K562 (cell line): ENCODE results near the gene OR4D9. TPM values are rescaled to one million over a fixed set of nuclear protein-coding genes. Genes with fewer than 3 reads are reported as not detected.

Experiments
- ARID3A ChIP-seq: IDR thresholded peaks from 2 replicates; pipeline ENCODE4 v1.6.1; 2012; ENCODE audit warnings: low read depth, low read length, improper control_type of control experiment, borderline replicate concordance
- BMI1 ChIP-seq: fragments of 150-350 bp; IDR thresholded peaks from 2 replicates; pipeline ENCODE4 v1.6.1; 2014; ENCODE audit warnings: low read length
- BRD4 ChIP-seq: fragments of 200-600 bp; sonication (generic); IDR thresholded peaks from 2 replicates; pipeline ENCODE4 v1.6.1; 2017; ENCODE audit warnings: inconsistent platforms
- C11orf30 ChIP-seq: fragments of 450-650 bp; IDR thresholded peaks from 2 replicates; pipeline ENCODE4 v1.6.1; 2016; ENCODE audit warnings: low read depth, mild to moderate bottlenecking
- CC2D1A ChIP-seq: fragments of 450-650 bp; IDR thresholded peaks from 2 replicates; pipeline ENCODE4 v1.6.1; 2017; ENCODE audit warnings: mild to moderate bottlenecking
- KLF10 ChIP-seq: fragments of 250-450 bp; sonication (Bioruptor Pico); IDR thresholded peaks from 2 replicates; pipeline ENCODE4 v1.6.1; 2021; ENCODE audit warnings: matching md5 sums
- KLF13 ChIP-seq: fragments of 450-650 bp; IDR thresholded peaks from 2 replicates; pipeline ENCODE4 v1.6.1; 2016; ENCODE audit warnings: missing genetic modification characterization, low read depth, mild to moderate bottlenecking, missing compliant biosample characterization, moderate library complexity, borderline replicate concordance
- KLF16 ChIP-seq: IDR thresholded peaks from 2 replicates; pipeline ENCODE4 v1.6.1; 2016; ENCODE audit warnings: antibody characterized with exemption
- MITF ChIP-seq: IDR thresholded peaks from 2 replicates; pipeline ENCODE4 v1.6.1; 2014; ENCODE audit warnings: antibody characterized with exemption
- NFRKB ChIP-seq: fragments of 450-650 bp; IDR thresholded peaks from 2 replicates; pipeline ENCODE4 v1.6.1; 2016; ENCODE audit warnings: low read depth
- NR1H2 ChIP-seq: sonication (generic); formaldehyde crosslinking; IDR thresholded peaks from 2 replicates; pipeline ENCODE4 v1.4.0; 2020; ENCODE audit warnings: mild to moderate bottlenecking, missing genetic modification reagents
- POLR2A ChIP-seq: fragments of 450-650 bp; conservative IDR thresholded peaks from 2 replicates; pipeline ENCODE4 v1.6.1; 2016
- RHOXF2B ChIP-seq: fragments of 250-450 bp; sonication (Bioruptor Pico); conservative IDR thresholded peaks from 2 replicates; pipeline ENCODE4 v1.5.1; 2021
- RNF2 ChIP-seq: sonication (generic); IDR thresholded peaks from 2 replicates; pipeline ENCODE4 v1.6.1; 2016
- SMARCA5 ChIP-seq: fragments of 450-650 bp; IDR thresholded peaks from 2 replicates; pipeline ENCODE4 v1.6.1; 2016
- SMARCC2 ChIP-seq: fragments of 450-650 bp; IDR thresholded peaks from 2 replicates; pipeline ENCODE4 v1.6.1; 2017; ENCODE audit warnings: antibody characterized with exemption, moderate library complexity, mild to moderate bottlenecking, low read depth
- SNAPC5 ChIP-seq: fragments of 250-450 bp; sonication (Bioruptor Pico); IDR thresholded peaks from 2 replicates; pipeline ENCODE4 v1.8.0; 2021; ENCODE audit warnings: moderate library complexity, mild to moderate bottlenecking, inconsistent platforms
- SP1 ChIP-seq: sonication (generic); formaldehyde crosslinking; IDR thresholded peaks from 2 replicates; pipeline ENCODE4 v1.8.1; 2022; ENCODE audit warnings: mild to moderate bottlenecking, missing genetic modification reagents
- ZKSCAN1 ChIP-seq: fragments of 150-350 bp; IDR thresholded peaks from 2 replicates; pipeline ENCODE4 v1.6.1; 2016; ENCODE audit warnings: low read depth, low read length
- ZNF282 ChIP-seq: sonication (generic); formaldehyde crosslinking; IDR thresholded peaks from 2 replicates; pipeline ENCODE4 v1.8.1; 2023; ENCODE audit warnings: missing genetic modification reagents
- ZNF395 ChIP-seq: fragments of 200-800 bp; sonication (Bioruptor generic); IDR thresholded peaks from 2 replicates; pipeline ENCODE4 v1.6.1; 2017; ENCODE audit warnings: missing genetic modification characterization, missing compliant biosample characterization
- ZNF444 ChIP-seq: fragments of 250-450 bp; sonication (Bioruptor Pico); IDR thresholded peaks from 2 replicates; pipeline ENCODE4 v1.4.0; 2020; ENCODE audit warnings: mild to moderate bottlenecking, moderate library complexity
- ZNF449 ChIP-seq: fragments of 250-450 bp; sonication (Bioruptor Pico); IDR thresholded peaks from 2 replicates; pipeline ENCODE4 v1.8.0; 2022; ENCODE audit warnings: moderate library complexity, mild to moderate bottlenecking, inconsistent platforms
- ZNF668 ChIP-seq: fragments of 250-450 bp; sonication (Bioruptor Pico); IDR thresholded peaks from 2 replicates; pipeline ENCODE4 v1.8.0; 2022; ENCODE audit warnings: mild to moderate bottlenecking, inconsistent platforms
- ZNF785 ChIP-seq: fragments of 250-450 bp; sonication (Bioruptor Pico); IDR thresholded peaks from 2 replicates; pipeline ENCODE4 v1.4.0; 2020; ENCODE audit warnings: mild to moderate bottlenecking
- polyA plus RNA-seq, 8 experiments: library from polyadenylated mRNA; depleted of rRNA in 4 of 8; stranded (reverse) in 5 of 8; unstranded in 3 of 8; fragments of >200 nt; fragmentation: Nextera tagmentation in 2 of 8; fragmentation: Illumina TruSeq in 1 of 8; extraction: Ambion mirVana in 2 of 8; extraction: Trizol in 1 of 8; gene quantifications; 2 replicates each; pipeline versions ENCODE4 v1.2.1 to v1.2.3, GENCODE V29; 2011 to 2014; ENCODE audit warnings: inconsistent platforms in 1 of 8, missing spikeins in 1 of 8
- total RNA-seq, 7 experiments: library from RNA; depleted of rRNA in 6 of 7; stranded (reverse); fragments of >200 nt in 6 of 7; fragmentation: Illumina TruSeq in 2 of 7; extraction: Trizol in 2 of 7; gene quantifications; 2 replicates each; pipeline versions ENCODE4 v1.2.1 to v1.2.3, GENCODE V29; 2011 to 2021; ENCODE audit warnings: low replicate concordance in 1 of 7

The OR4D9 gene
- total and polyA plus RNA-seq, 9 of the 15 experiments (the other 6 are each of a cell fraction or from before 2014, with no cell fraction given), result not detected

GRCh38 chr11:59556115-59556916, 45.0 kb downstream of the OR4D9 start (continued):
- TF ChIP-seq KLF16, result no peak
- no peak for TF ChIP-seq ZNF282 (CRISPR knock-in tag)
- peak; percentile 40; the same call in 1 of the 2 replicates for TF ChIP-seq SP1
- no peak for TF ChIP-seq ZNF668 (CRISPR knock-in tag)
- no peak for TF ChIP-seq MITF
- TF ChIP-seq ZKSCAN1, result 0 out of 2 replicates have a peak, but pooled peaks have one; percentile 44
- peak; percentile 20; the same call in 1 of the 2 replicates for TF ChIP-seq KLF13 (tag)
- no peak for TF ChIP-seq SMARCC2
- no peak for TF ChIP-seq C11orf30
- TF ChIP-seq POLR2A, result no peak
- TF ChIP-seq BRD4, result peak; percentile 49; the same call in 1 of the 2 replicates
- TF ChIP-seq KLF10 (CRISPR knock-in tag), result no peak
- no peak for TF ChIP-seq ZNF785 (CRISPR knock-in tag)
- peak; percentile 89; the same call in 1 of the 2 replicates for TF ChIP-seq ARID3A
- TF ChIP-seq ZNF395 (CRISPR knock-in tag), result no peak; the same call in 1 of the 2 replicates
- peak; percentile 77; the same call in 1 of the 2 replicates for TF ChIP-seq RNF2
- no peak for TF ChIP-seq RHOXF2B
- TF ChIP-seq SNAPC5 (CRISPR knock-in tag), result no peak
- no peak for TF ChIP-seq NR1H2 (CRISPR knock-in tag)
- TF ChIP-seq NFRKB, result no peak
- TF ChIP-seq CC2D1A, result no peak
- TF ChIP-seq SMARCA5, result no peak
- no peak for TF ChIP-seq BMI1
- TF ChIP-seq ZNF444, result no peak
- no peak for TF ChIP-seq ZNF449
